Neural progenitor cell (in vitro differentiated cells): ENCODE results near the gene CTF1. TPM values are rescaled to one million over a fixed set of nuclear protein-coding genes. Genes with fewer than 3 reads are reported as not detected.
"Not testable (repeated sequence)": the region's sequence is repeated elsewhere in the genome, so short reads cannot be mapped to it uniquely, and the experiment has no call there.

Source experiments
- DNase-seq: peaks from one replicate; pipeline ENCODE4 v3.0.0-alpha.2; 2016; ENCODE audit warnings: low spot score
- H2AFZ ChIP-seq: fragments of 200-600 bp; sonication (generic); replicated peaks from 2 replicates; pipeline ENCODE4 v1.6.1; 2016; ENCODE audit warnings: antibody characterized with exemption
- H3F3A ChIP-seq: fragments of 200-600 bp; sonication (generic); 2 replicates; pipeline ENCODE4 v1.6.1; 2016; ENCODE audit warnings: antibody characterized with exemption, low read depth
- H3K27ac ChIP-seq: fragments of 200-600 bp; sonication (generic); 2 replicates; pipeline ENCODE4 v1.5.1; 2016; ENCODE audit warnings: mild to moderate bottlenecking
- H3K27me3 ChIP-seq: fragments of 200-600 bp; sonication (generic); 2 replicates; pipeline ENCODE4 v1.6.1; 2016; ENCODE audit warnings: mild to moderate bottlenecking, moderate library complexity
- H3K36me3 ChIP-seq: fragments of 200-600 bp; sonication (generic); 2 replicates; pipeline ENCODE4 v1.5.1; 2016
- H3K4me1 ChIP-seq: fragments of 200-600 bp; sonication (generic); 2 replicates; pipeline ENCODE4 v1.6.1; 2016; ENCODE audit warnings: mixed run types
- H3K4me2 ChIP-seq: fragments of 200-600 bp; sonication (generic); 2 replicates; pipeline ENCODE4 v1.6.1; 2016
- H3K4me3 ChIP-seq: fragments of 200-600 bp; sonication (generic); 2 replicates; pipeline ENCODE4 v1.5.1; 2016
- H3K79me2 ChIP-seq: fragments of 200-600 bp; sonication (generic); 2 replicates; pipeline ENCODE4 v1.6.1; 2016; ENCODE audit warnings: low read depth
- H3K9ac ChIP-seq: fragments of 200-600 bp; sonication (generic); 2 replicates; pipeline ENCODE4 v1.6.1; 2016
- H3K9me3 ChIP-seq: fragments of 200-600 bp; sonication (generic); 2 replicates; pipeline ENCODE4 v1.5.1; 2016; ENCODE audit warnings: low read depth
- H4K20me1 ChIP-seq: fragments of 200-600 bp; sonication (generic); 2 replicates; pipeline ENCODE4 v1.6.1; 2016; ENCODE audit warnings: low read depth
- H3K27ac Mint-ChIP-seq: 3 replicates; pipeline ENCODE4 v1.8.0; 2021; ENCODE audit warnings: mixed read lengths
- H3K27me3 Mint-ChIP-seq: 2 replicates; pipeline ENCODE4 v1.8.0; 2022; ENCODE audit warnings: low read depth, mild to moderate bottlenecking, inconsistent platforms, moderate library complexity, mixed read lengths; ENCODE audit not compliant: insufficient read depth
- H3K36me3 Mint-ChIP-seq: 3 replicates; pipeline ENCODE4 v1.8.0; 2021; ENCODE audit warnings: mixed read lengths
- H3K4me1 Mint-ChIP-seq: 3 replicates; pipeline ENCODE4 v1.8.0; 2021; ENCODE audit warnings: mixed read lengths
- H3K4me3 Mint-ChIP-seq: 3 replicates; pipeline ENCODE4 v1.8.0; 2021; ENCODE audit warnings: mild to moderate bottlenecking, moderate library complexity, mixed read lengths
- H3K9me3 Mint-ChIP-seq: 3 replicates; pipeline ENCODE4 v1.8.0; 2020; ENCODE audit warnings: mixed read lengths
- EZH2 ChIP-seq: fragments of 200-600 bp; sonication (generic); IDR thresholded peaks from 2 replicates; pipeline ENCODE4 v1.6.1; 2017; ENCODE audit warnings: antibody characterized with exemption, mild to moderate bottlenecking, moderate library complexity
- EZH2phosphoT487 ChIP-seq: fragments of 200-600 bp; sonication (generic); IDR thresholded peaks from 2 replicates; pipeline ENCODE4 v1.6.1; 2017; ENCODE audit warnings: antibody characterized with exemption
- total RNA-seq: library from RNA; depleted of rRNA; stranded (reverse); fragments of >200 nt; gene quantifications from 2 replicates; pipeline ENCODE4 v1.2.3, GENCODE V29; 2015; ENCODE audit warnings: low replicate concordance
- TF ChIP-seq, protein P1 (sequence below): fragments of 200-600 bp; sonication (generic); IDR thresholded peaks from 2 replicates; pipeline ENCODE4 v1.5.1; 2017; ENCODE audit warnings: antibody characterized with exemption, mild to moderate bottlenecking

CTF1 gene
- total RNA-seq, 1 donor from 2014 or later = 0.39 TPM

DNA sequence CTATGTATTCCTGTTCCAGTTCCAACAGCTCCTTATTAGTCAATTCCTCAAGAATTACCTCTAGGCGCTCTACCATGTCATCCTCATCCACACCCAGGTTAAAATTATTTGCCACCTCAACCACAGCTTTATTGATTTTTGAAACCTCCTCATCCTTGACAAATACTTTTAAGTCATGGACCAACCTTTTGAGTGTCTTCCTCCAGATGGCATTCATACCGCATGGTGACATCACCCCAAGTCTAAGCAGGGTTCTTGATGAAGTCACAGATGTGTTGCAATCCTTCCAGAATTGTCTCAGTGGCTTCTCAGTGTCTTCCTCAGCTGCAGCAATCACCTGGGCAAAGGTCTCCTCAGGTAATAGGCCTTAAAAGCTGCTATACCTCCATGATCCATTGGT, 42.7 kb upstream of the CTF1 start:
- H3K27ac ChIP-seq = no peak overlapping the region
- H3K9ac ChIP-seq = no peak overlapping the region
- no peak for DNase-seq
- H3K36me3 ChIP-seq = no peaks in the 10 kb centered on the region
- TF ChIP-seq, protein P1, sequence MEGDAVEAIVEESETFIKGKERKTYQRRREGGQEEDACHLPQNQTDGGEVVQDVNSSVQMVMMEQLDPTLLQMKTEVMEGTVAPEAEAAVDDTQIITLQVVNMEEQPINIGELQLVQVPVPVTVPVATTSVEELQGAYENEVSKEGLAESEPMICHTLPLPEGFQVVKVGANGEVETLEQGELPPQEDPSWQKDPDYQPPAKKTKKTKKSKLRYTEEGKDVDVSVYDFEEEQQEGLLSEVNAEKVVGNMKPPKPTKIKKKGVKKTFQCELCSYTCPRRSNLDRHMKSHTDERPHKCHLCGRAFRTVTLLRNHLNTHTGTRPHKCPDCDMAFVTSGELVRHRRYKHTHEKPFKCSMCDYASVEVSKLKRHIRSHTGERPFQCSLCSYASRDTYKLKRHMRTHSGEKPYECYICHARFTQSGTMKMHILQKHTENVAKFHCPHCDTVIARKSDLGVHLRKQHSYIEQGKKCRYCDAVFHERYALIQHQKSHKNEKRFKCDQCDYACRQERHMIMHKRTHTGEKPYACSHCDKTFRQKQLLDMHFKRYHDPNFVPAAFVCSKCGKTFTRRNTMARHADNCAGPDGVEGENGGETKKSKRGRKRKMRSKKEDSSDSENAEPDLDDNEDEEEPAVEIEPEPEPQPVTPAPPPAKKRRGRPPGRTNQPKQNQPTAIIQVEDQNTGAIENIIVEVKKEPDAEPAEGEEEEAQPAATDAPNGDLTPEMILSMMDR = no peak
- TF ChIP-seq EZH2phosphoT487 (no peak), EZH2 (no peak)
- H4K20me1 ChIP-seq = no peaks in the 10 kb centered on the region
- H3F3A ChIP-seq = no peaks in the 10 kb centered on the region
- Mint-ChIP-seq H3K36me3 (peaks cover 14% of the 10 kb centered on the region), H3K9me3 (no peaks in the 10 kb centered on the region), H3K4me3 (no peak overlapping the region), H3K4me1 (no peaks in the 10 kb centered on the region), H3K27ac (peak overlapping the region; percentile 57), H3K27me3 (peaks cover 3% of the 10 kb centered on the region)
- no peak overlapping the region for H3K4me3 ChIP-seq
- peaks cover 2% of the 10 kb centered on the region for H3K27me3 ChIP-seq
- H2AFZ ChIP-seq = no peak overlapping the region
- H3K4me1 ChIP-seq = no peaks in the 10 kb centered on the region
- no peaks in the 10 kb centered on the region for H3K79me2 ChIP-seq
- no peaks in the 10 kb centered on the region for H3K9me3 ChIP-seq
- H3K4me2 ChIP-seq = no peak overlapping the region

GRCh38 chr16:30858111-30858495, 38.3 kb upstream of the CTF1 start:
- H3K27me3 ChIP-seq = peaks cover 7% of the 10 kb centered on the region
- H3K9ac ChIP-seq = no peak overlapping the region
- no peak overlapping the region for H3K4me2 ChIP-seq
- no peaks in the 10 kb centered on the region for H3K9me3 ChIP-seq
- no peaks in the 10 kb centered on the region for H3K4me1 Mint-ChIP-seq
- H3F3A ChIP-seq = no peaks in the 10 kb centered on the region
- H3K27me3 Mint-ChIP-seq = peaks cover 3% of the 10 kb centered on the region
- no peak overlapping the region for H3K27ac Mint-ChIP-seq
- no peak for TF ChIP-seq EZH2phosphoT487
- TF ChIP-seq EZH2 = no peak
- TF ChIP-seq, protein P1 = no peak
- DNase-seq = no peak
- no peaks in the 10 kb centered on the region for H3K9me3 Mint-ChIP-seq
- peaks cover 11% of the 10 kb centered on the region for H3K36me3 Mint-ChIP-seq
- H4K20me1 ChIP-seq = no peaks in the 10 kb centered on the region
- H3K4me3 Mint-ChIP-seq = no peak overlapping the region
- no peaks in the 10 kb centered on the region for H3K36me3 ChIP-seq
- H2AFZ ChIP-seq = no peak overlapping the region
- H3K4me1 ChIP-seq = peaks cover 9% of the 10 kb centered on the region
- no peak overlapping the region for H3K4me3 ChIP-seq
- no peak overlapping the region for H3K27ac ChIP-seq
- H3K79me2 ChIP-seq = no peaks in the 10 kb centered on the region

DNA sequence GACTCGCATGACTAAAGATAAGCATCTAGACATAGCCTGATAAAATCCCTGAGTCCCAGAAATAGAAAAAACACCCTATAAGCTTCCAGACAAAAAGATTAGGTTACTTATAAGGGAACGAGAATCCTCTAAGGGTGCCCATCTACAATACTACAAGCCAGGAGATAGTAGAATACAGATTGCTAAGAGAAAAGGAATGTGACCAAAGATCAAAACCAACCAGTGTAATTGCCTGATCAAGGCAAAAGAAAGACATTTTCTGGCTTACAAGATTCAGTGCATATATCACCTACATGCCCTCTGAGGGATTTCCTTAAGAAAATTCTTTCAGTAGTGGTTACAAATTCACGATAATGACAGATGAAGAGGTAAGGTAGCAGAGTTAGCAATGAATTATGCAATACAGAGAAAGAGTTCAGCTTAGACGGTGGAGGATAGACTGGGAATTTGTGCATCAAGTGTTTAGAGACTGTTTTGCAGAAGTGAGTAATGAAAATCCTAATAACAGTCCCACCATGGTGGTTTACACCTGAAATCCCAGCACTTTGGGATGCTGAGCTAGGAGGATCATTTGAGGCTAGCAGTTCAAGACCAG, 37.5 kb upstream of the CTF1 start:
- no peak overlapping the region for H2AFZ ChIP-seq
- no peak overlapping the region for H3K4me3 ChIP-seq
- no peaks in the 10 kb centered on the region for H3K79me2 ChIP-seq
- no peak overlapping the region for H3K27ac ChIP-seq
- no peaks in the 10 kb centered on the region for H4K20me1 ChIP-seq
- no peaks in the 10 kb centered on the region for H3K9me3 ChIP-seq
- no peak overlapping the region for H3K4me3 Mint-ChIP-seq
- H3K4me1 ChIP-seq = peaks cover 9% of the 10 kb centered on the region
- DNase-seq = no peak
- H3K36me3 Mint-ChIP-seq = peaks cover 3% of the 10 kb centered on the region
- H3K9me3 Mint-ChIP-seq = no peaks in the 10 kb centered on the region
- H3K27ac Mint-ChIP-seq = no peak overlapping the region
- TF ChIP-seq EZH2phosphoT487 = no peak
- TF ChIP-seq, protein P1 = no peak
- TF ChIP-seq EZH2 = no peak
- H3K27me3 Mint-ChIP-seq = no peaks in the 10 kb centered on the region
- peaks cover 7% of the 10 kb centered on the region for H3K27me3 ChIP-seq
- no peaks in the 10 kb centered on the region for H3K36me3 ChIP-seq
- no peaks in the 10 kb centered on the region for H3K4me1 Mint-ChIP-seq
- no peak overlapping the region for H3K9ac ChIP-seq
- H3F3A ChIP-seq = no peaks in the 10 kb centered on the region
- H3K4me2 ChIP-seq = no peak overlapping the region

- peak; percentile 34 for DNase-seq
- H3K36me3 ChIP-seq = not testable (repeated sequence)
These were observed 35.7 kb upstream of the CTF1 start for GRCh38 chr16:30860729-30861128.

DNA sequence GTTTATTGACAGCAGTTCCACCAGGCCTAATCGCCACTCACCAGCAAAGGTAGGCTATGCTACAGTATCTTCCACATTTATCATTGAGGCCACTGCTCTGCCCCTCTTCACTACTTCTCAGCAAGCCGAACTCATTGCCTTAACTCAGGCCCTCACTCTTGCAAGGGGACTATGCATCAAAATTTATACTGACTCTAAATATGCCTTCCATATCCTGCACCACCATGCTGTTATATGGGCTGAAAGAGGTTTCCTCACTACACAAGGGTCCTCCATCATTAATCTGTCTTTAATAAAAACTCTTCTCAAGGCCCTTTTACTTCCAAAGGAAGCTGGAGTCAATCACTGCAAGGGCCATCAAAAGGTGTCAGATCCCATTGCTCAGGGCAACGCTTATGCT, 33.2 kb upstream of the CTF1 start:
- not testable (repeated sequence) for H3K27me3 Mint-ChIP-seq, H3K27ac ChIP-seq, H3F3A ChIP-seq, H3K27me3 ChIP-seq, H3K4me1 Mint-ChIP-seq, DNase-seq, H3K4me3 Mint-ChIP-seq, H3K9me3 ChIP-seq, H2AFZ ChIP-seq, H3K9me3 Mint-ChIP-seq, H3K27ac Mint-ChIP-seq, H3K4me2 ChIP-seq, H3K36me3 Mint-ChIP-seq, H4K20me1 ChIP-seq, H3K4me1 ChIP-seq, H3K9ac ChIP-seq, H3K36me3 ChIP-seq, H3K79me2 ChIP-seq, H3K4me3 ChIP-seq

More at GRCh38 chr16:30860729-30861128, 35.7 kb upstream of the CTF1 start:
- peak overlapping the region; percentile 24 for H3K4me3 Mint-ChIP-seq
- not testable (repeated sequence) for H3K9me3 Mint-ChIP-seq, H3K4me1 ChIP-seq, H3K27ac ChIP-seq, H4K20me1 ChIP-seq, H3K4me1 Mint-ChIP-seq, H3K4me3 ChIP-seq, H3K27me3 ChIP-seq, H3K27me3 Mint-ChIP-seq, H3K36me3 Mint-ChIP-seq, H3K27ac Mint-ChIP-seq, H3K9me3 ChIP-seq, H3F3A ChIP-seq, H3K79me2 ChIP-seq, H3K9ac ChIP-seq, H2AFZ ChIP-seq
- peak overlapping the region; percentile 13 for H3K4me2 ChIP-seq
